ENCODE results near the gene NAPSA. TPM values are rescaled to one million over a fixed set of nuclear protein-coding genes. Genes with fewer than 3 reads are reported as not detected.
A peak's percentile ranks its signal among the peaks of the same experiment; 100 is the strongest.

NAPSA gene
- total RNA-seq, 1 donor from 2014 or later = 1.6 TPM

- Histone ChIP-seq H3K4me1 (peaks cover 8 to 10% of the 10 kb centered on the region in 2 donors), H3K27me3 (no peaks in the 10 kb centered on the region), H3K36me3 (peaks cover 41 to 44% of the 10 kb centered on the region in 2 donors), H3K9me3 (no peaks in the 10 kb centered on the region), H3K27ac (peak overlapping the region; percentile 87 to 88), H3K4me3 (peak overlapping the region; percentile 61 to 76)
- TF ChIP-seq CTCF (IDR thresholded peaks at IDR 0.05) = no peak
- intact Hi-C loops (cut with DNase I) = loop anchor here (5.0 to 10.0 kb wide), 2 partner anchors 94 to 982 kb away; partner anchors contain the start of genes CLDND2, EMC10, ETFB and GARIN5A
- DNase-seq (ENCODE audit: low spot score in 2 of 2) = no peak
Observed at GRCh38 chr19:50383001-50383851, 17.8 kb upstream of the NAPSA start.

GRCh38 chr19:50381881-50382729, 16.7 kb upstream of the NAPSA start:
- DNase-seq (ENCODE audit: low spot score in 2 of 2) = no peak
- Histone ChIP-seq H3K36me3 (peaks cover 51 to 54% of the 10 kb centered on the region in 2 donors), H3K9me3 (no peaks in the 10 kb centered on the region), H3K4me1 (peaks cover 8 to 14% of the 10 kb centered on the region in 2 donors), H3K27me3 (no peaks in the 10 kb centered on the region), H3K4me3 (no peak overlapping the region), H3K27ac (no peak overlapping the region)
- TF ChIP-seq CTCF (IDR thresholded peaks at IDR 0.05) = no peak
- intact Hi-C loops (cut with DNase I) = loop anchor here (5.0 to 10.0 kb wide), 2 partner anchors 95 to 983 kb away; partner anchors contain the start of genes CLDND2, EMC10, ETFB and GARIN5A

DNA sequence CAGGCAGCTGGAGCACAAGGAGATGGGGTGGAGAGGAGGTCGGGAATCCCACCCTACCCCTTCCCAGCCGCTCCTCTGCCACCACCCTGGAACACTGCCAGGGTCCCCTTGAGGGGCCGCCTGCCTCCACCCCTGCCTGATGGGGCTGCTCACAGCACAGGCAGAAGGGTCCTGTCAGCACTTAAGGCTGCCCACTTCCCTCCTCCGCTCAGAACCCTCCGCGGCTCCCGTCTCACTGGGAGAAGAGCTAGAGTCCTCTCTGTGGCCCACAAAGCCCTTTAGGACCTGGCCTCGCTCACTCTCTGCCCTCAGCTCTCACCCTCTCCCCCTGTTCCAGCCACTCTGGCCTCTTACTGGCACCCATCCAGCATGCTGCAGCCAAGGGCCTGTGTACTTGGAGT, 15.3 kb upstream of the NAPSA start:
- Histone ChIP-seq H3K4me3 (no peak overlapping the region), H3K27me3 (no peaks in the 10 kb centered on the region), H3K36me3 (peaks cover 51 to 54% of the 10 kb centered on the region in 2 donors), H3K9me3 (no peaks in the 10 kb centered on the region), H3K4me1 (peaks cover 8 to 16% of the 10 kb centered on the region in 2 donors), H3K27ac (no peak overlapping the region)
- TF ChIP-seq CTCF (IDR thresholded peaks at IDR 0.05) = no peak
- intact Hi-C loops (cut with DNase I) = loop anchor here (5.0 to 10.0 kb wide), 2 partner anchors 97 to 984 kb away; partner anchors contain the start of genes CLDND2, EMC10, ETFB and GARIN5A
- no peak for DNase-seq (ENCODE audit: low spot score in 2 of 2)

DNA sequence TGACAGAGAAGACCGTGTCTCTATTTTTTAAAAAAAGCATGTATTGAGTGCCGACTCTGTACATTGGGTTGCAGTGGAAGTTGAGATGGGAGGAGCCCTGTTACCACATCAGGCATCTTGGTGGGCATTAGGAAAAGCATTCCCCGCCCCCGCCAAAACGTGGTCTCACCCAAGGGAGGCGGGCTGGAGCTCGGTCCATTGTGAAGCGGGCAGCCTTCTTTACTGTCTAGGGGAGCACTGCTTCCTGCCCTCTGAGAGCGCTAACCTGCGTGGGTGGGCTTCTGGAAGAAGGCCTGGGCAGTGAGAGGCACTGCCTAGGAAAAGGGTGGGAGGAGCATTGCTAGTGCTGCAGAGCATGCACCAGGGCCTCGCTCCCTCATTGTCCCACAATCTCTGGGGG, 14.7 kb upstream of the NAPSA start:
- TF ChIP-seq CTCF (IDR thresholded peaks at IDR 0.05) = no peak
- DNase-seq (ENCODE audit: low spot score in 2 of 2) = no peak
- H3K4me1 ChIP-seq = peaks cover 6 to 14% of the 10 kb centered on the region in 2 donors
- H3K27ac ChIP-seq = no peak overlapping the region
- H3K27me3 ChIP-seq = no peaks in the 10 kb centered on the region
- no peak overlapping the region for H3K4me3 ChIP-seq
- H3K9me3 ChIP-seq = no peaks in the 10 kb centered on the region
- H3K36me3 ChIP-seq = peaks cover 51 to 54% of the 10 kb centered on the region in 2 donors
- intact Hi-C loops (cut with DNase I) = loop anchor here (5.0 to 10.0 kb wide), 2 partner anchors 97 to 985 kb away; partner anchors contain the start of genes CLDND2, EMC10, ETFB and GARIN5A

DNA sequence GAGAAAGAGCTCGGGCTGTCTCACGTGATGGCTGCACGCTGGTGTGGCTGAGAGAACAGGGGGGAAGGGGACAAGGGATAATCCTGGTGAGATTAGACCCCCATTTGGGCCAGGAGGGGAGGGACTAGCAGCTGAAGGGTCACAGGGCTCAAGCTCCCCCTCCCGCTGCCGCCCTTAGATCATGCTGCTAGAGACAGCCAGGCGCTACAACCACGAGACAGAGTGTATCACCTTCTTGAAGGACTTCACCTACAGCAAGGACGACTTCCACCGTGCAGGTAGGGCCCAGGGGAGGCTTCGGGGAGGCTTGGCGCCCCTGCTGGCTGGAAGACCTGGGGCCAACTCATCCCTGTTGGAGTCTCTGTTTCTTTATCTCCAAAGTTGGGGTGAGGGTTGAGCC, 14.2 kb upstream of the NAPSA start:
- no peak overlapping the region for H3K27ac ChIP-seq
- no peak overlapping the region for H3K4me3 ChIP-seq
- no peaks in the 10 kb centered on the region for H3K9me3 ChIP-seq
- intact Hi-C loops (cut with DNase I) = loop anchor here (5.0 to 10.0 kb wide), 4 partner anchors 98 to 1315 kb away; partner anchors contain the start of genes CLDND2, CTU1, EMC10 and ETFB
- peaks cover under 1 to 9% of the 10 kb centered on the region in 2 donors for H3K4me1 ChIP-seq
- no peaks in the 10 kb centered on the region for H3K27me3 ChIP-seq
- DNase-seq (ENCODE audit: low spot score in 2 of 2) = no peak
- H3K36me3 ChIP-seq = peaks cover 51 to 54% of the 10 kb centered on the region in 2 donors
- TF ChIP-seq CTCF (IDR thresholded peaks at IDR 0.05) = no peak

Data from ascending aorta (tissue), 2 donors.